A549 (cell line): ENCODE data around the gene NID2. TPM values are rescaled to one million over a fixed set of nuclear protein-coding genes. Genes with fewer than 3 reads are reported as not detected.

Experiments
- ATAC-seq, 2 experiments: fragments of 200-7000 bp in 1 of 2; fragments of >200 bp in 1 of 2; cut with Nextera tagmentation in 1 of 2; cut with Tn5 transposase in 1 of 2; 3 replicates each; pipeline versions ENCODE4 v1.8.0 to v1.9.1; 2018 to 2020; ENCODE audit warnings: mild to moderate bottlenecking in 1 of 2, moderate library complexity in 1 of 2
- CTCF ChIA-PET: fragments of 300-600 bp; sonication (Branson Sonifier 250); formaldehyde crosslinking; extraction: SDS; loops from one replicate; lab custom pipeline; 2021; ENCODE audit warnings: antibody characterized with exemption, inconsistent platforms; lab: Yijun Ruan, JAX
- POLR2A ChIA-PET: fragments of 350-600 bp; formaldehyde crosslinking; extraction: SDS; loops from one replicate; lab custom pipeline; 2021; ENCODE audit warnings: antibody characterized with exemption, inconsistent platforms; lab: Yijun Ruan, JAX
- DNase-seq, 2 experiments: peaks; one replicate each; pipeline versions ENCODE4 v3.0.0 to v3.0.0-alpha.2; 2011 to 2016; ENCODE audit warnings: low read depth in 1 of 2, low spot score in 1 of 2
- FAIRE-seq: peaks from 2 replicates; lab custom pipeline; 2011; peaks lifted over from hg19 to GRCh38; lab: Jason Lieb, UNC
- H3K27ac ChIP-seq, 2 experiments: fragments of >200 bp; sonication (Bioruptor Twin); formaldehyde crosslinking; 3 replicates each; pipeline ENCODE4 v1.5.1; 2016 to 2017
- H3K4me1 ChIP-seq: fragments of >200 bp; sonication (Bioruptor Twin); formaldehyde crosslinking; 3 replicates; pipeline ENCODE4 v1.6.1; 2016
- H3K4me2 ChIP-seq: fragments of >200 bp; sonication (Bioruptor Twin); formaldehyde crosslinking; 3 replicates; pipeline ENCODE4 v1.6.1; 2016
- H3K4me3 ChIP-seq: fragments of >200 bp; sonication (Bioruptor Twin); formaldehyde crosslinking; 3 replicates; pipeline ENCODE4 v1.5.1; 2016
- H3K9me3 ChIP-seq: fragments of >200 bp; sonication (Bioruptor Twin); formaldehyde crosslinking; 3 replicates; pipeline ENCODE4 v1.6.1; 2016
- BCL3 ChIP-seq: fragments of >200 bp; sonication (Bioruptor Twin); formaldehyde crosslinking; IDR thresholded peaks from 3 replicates; pipeline ENCODE4 v1.6.1; 2016
- CBX2 ChIP-seq: fragments of 200-600 bp; sonication (generic); IDR thresholded peaks from 2 replicates; pipeline ENCODE4 v1.6.1; 2016; ENCODE audit warnings: low read depth, mild to moderate bottlenecking, borderline replicate concordance
- CBX8 ChIP-seq: fragments of 200-600 bp; sonication (generic); IDR thresholded peaks from 2 replicates; pipeline ENCODE4 v1.6.1; 2016
- CHD2 ChIP-seq: fragments of 150-350 bp; IDR thresholded peaks from 2 replicates; pipeline ENCODE4 v1.6.1; 2014; ENCODE audit warnings: low read length; ENCODE audit not compliant: partially characterized antibody
- EHMT2 ChIP-seq: fragments of 200-600 bp; sonication (generic); IDR thresholded peaks from 2 replicates; pipeline ENCODE4 v1.6.1; 2016; ENCODE audit warnings: antibody characterized with exemption, low read depth, mild to moderate bottlenecking, moderate library complexity
- ESRRA ChIP-seq: fragments of 150-350 bp; IDR thresholded peaks from 2 replicates; pipeline ENCODE4 v1.6.1; 2014; ENCODE audit warnings: mild to moderate bottlenecking, low read length, borderline replicate concordance
- FOSB ChIP-seq: fragments of 250-450 bp; sonication (Bioruptor Pico); IDR thresholded peaks from 2 replicates; pipeline ENCODE4 v1.5.0; 2020; ENCODE audit warnings: mild to moderate bottlenecking, moderate library complexity
- FOXS1 ChIP-seq: fragments of 250-450 bp; sonication (Bioruptor Pico); IDR thresholded peaks from 2 replicates; pipeline ENCODE4 v1.5.0; 2020; ENCODE audit warnings: mild to moderate bottlenecking, moderate library complexity
- GATA3 ChIP-seq: IDR thresholded peaks from 2 replicates; pipeline ENCODE4 v1.6.1; 2012; ENCODE audit warnings: borderline replicate concordance
- HEYL ChIP-seq: fragments of 250-450 bp; sonication (Bioruptor Pico); IDR thresholded peaks from 2 replicates; pipeline ENCODE4 v1.8.0; 2021; ENCODE audit warnings: mild to moderate bottlenecking, moderate library complexity
- JUN ChIP-seq, 2 experiments: fragments of >200 bp; sonication (Bioruptor Twin); formaldehyde crosslinking; IDR thresholded peaks; 2 replicates in 1 of 2; 3 replicates in 1 of 2; pipeline ENCODE4 v1.6.1; 2016 to 2017
- KDM1A ChIP-seq: fragments of 200-600 bp; sonication (generic); IDR thresholded peaks from 2 replicates; pipeline ENCODE4 v1.6.1; 2016; ENCODE audit warnings: low read depth, mild to moderate bottlenecking
- KDM5A ChIP-seq: fragments of 200-600 bp; sonication (generic); IDR thresholded peaks from 2 replicates; pipeline ENCODE4 v1.6.1; 2016; ENCODE audit warnings: antibody characterized with exemption, mild to moderate bottlenecking
- MAFK ChIP-seq: fragments of 450-650 bp; IDR thresholded peaks from 2 replicates; pipeline ENCODE4 v1.6.1; 2014; ENCODE audit not compliant: partially characterized antibody
- NFE2L2 ChIP-seq: fragments of 150-350 bp; conservative IDR thresholded peaks from 2 replicates; pipeline ENCODE4 v1.6.1; 2014; ENCODE audit warnings: low read length
- NR3C1 ChIP-seq: fragments of >200 bp; sonication (Bioruptor Twin); formaldehyde crosslinking; IDR thresholded peaks from 3 replicates; pipeline ENCODE4 v1.6.1; 2017
- POLR2A ChIP-seq: IDR thresholded peaks from 2 replicates; pipeline ENCODE4 v1.6.1; 2012; ENCODE audit warnings: mild to moderate bottlenecking, low read length
- POLR2AphosphoS2 ChIP-seq: conservative IDR thresholded peaks from 2 replicates; pipeline ENCODE4 v1.6.1; 2012; ENCODE audit warnings: low read length, improper control_type of control experiment, inconsistent platforms
- RCOR1 ChIP-seq: fragments of 150-350 bp; IDR thresholded peaks from 2 replicates; pipeline ENCODE4 v1.6.1; 2014; ENCODE audit warnings: antibody characterized with exemption, low read length, low read depth
- REST ChIP-seq: fragments of 200-600 bp; sonication (generic); IDR thresholded peaks from 2 replicates; pipeline ENCODE4 v1.6.1; 2016; ENCODE audit warnings: antibody characterized with exemption, mild to moderate bottlenecking, moderate library complexity
- RFX5 ChIP-seq: fragments of 450-650 bp; IDR thresholded peaks from 2 replicates; pipeline ENCODE4 v1.7.1; 2014; ENCODE audit warnings: antibody characterized with exemption, mild to moderate bottlenecking, moderate library complexity
- SREBF2 ChIP-seq: fragments of 450-650 bp; IDR thresholded peaks from 2 replicates; pipeline ENCODE4 v1.6.1; 2014; ENCODE audit warnings: mild to moderate bottlenecking, moderate library complexity
- ZC3H11A ChIP-seq: fragments of 450-650 bp; IDR thresholded peaks from 2 replicates; pipeline ENCODE4 v1.6.1; 2014; ENCODE audit warnings: antibody characterized with exemption, mild to moderate bottlenecking
- ZFP36 ChIP-seq: fragments of 450-650 bp; IDR thresholded peaks from 2 replicates; pipeline ENCODE4 v1.6.1; 2014; ENCODE audit warnings: borderline replicate concordance; ENCODE audit not compliant: partially characterized antibody
- ZSCAN20 ChIP-seq: fragments of 250-450 bp; sonication (Bioruptor Pico); IDR thresholded peaks from 2 replicates; pipeline ENCODE4 v1.8.0; 2022; ENCODE audit warnings: mild to moderate bottlenecking, moderate library complexity
- WGBS: methylation state at CpG from one replicate; pipeline ENCODE4 v1.1.6; 2017; ENCODE audit errors: missing lambda C conversion rate; 5-methylcytosine and 5-hydroxymethylcytosine counted together
- polyA plus RNA-seq, 4 experiments: library from polyadenylated mRNA; depleted of rRNA in 3 of 4; stranded (reverse); fragments of >200 nt; fragmentation: RNase III in 1 of 4; extraction: RNeasy Plus Mini Kit Qiagen cat#74134 plus additional on column Dnase treatment in 1 of 4; gene quantifications; 2 replicates in 3 of 4; 3 replicates in 1 of 4; pipeline ENCODE4 v1.2.3, GENCODE V29; 2011 to 2017
- TF ChIP-seq, protein P1 (sequence below): IDR thresholded peaks from 2 replicates; pipeline ENCODE4 v1.6.1; 2012; ENCODE audit warnings: low read depth, borderline replicate concordance
- TF ChIP-seq, protein P2 (sequence below): fragments of 250-450 bp; sonication (Bioruptor Pico); IDR thresholded peaks from 2 replicates; pipeline ENCODE4 v1.5.0; 2020; ENCODE audit warnings: low read depth, mild to moderate bottlenecking, moderate library complexity

Gene NID2
- polyA plus RNA-seq, 2 of the 4 experiments (the other 2 are of a cell fraction): 7.3 to 20.6 TPM

- POLR2A ChIA-PET: no interaction called here
- H3K4me1 ChIP-seq: no peaks in the 10 kb centered on the region
- 85% methylated on average over 5 of the region's 5 CpGs for whole genome bisulfite sequencing
- no peak for TF ChIP-seq ZFP36
- TF ChIP-seq FOSB: no peak
- no peak for TF ChIP-seq JUN (IDR thresholded peaks at IDR 0.05)
- TF ChIP-seq POLR2AphosphoS2: no peak
- TF ChIP-seq, protein P1, sequence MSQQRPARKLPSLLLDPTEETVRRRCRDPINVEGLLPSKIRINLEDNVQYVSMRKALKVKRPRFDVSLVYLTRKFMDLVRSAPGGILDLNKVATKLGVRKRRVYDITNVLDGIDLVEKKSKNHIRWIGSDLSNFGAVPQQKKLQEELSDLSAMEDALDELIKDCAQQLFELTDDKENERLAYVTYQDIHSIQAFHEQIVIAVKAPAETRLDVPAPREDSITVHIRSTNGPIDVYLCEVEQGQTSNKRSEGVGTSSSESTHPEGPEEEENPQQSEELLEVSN: no peak
- TF ChIP-seq FOXS1 (CRISPR knock-in tag): no peak
- TF ChIP-seq KDM1A: no peak
- no peak for TF ChIP-seq CBX2
- no peak for TF ChIP-seq RFX5
- no peak for TF ChIP-seq RCOR1
- TF ChIP-seq ESRRA: no peak
- no peak for TF ChIP-seq MAFK
- no peak for TF ChIP-seq NR3C1
- TF ChIP-seq HEYL (CRISPR knock-in tag): no peak
- TF ChIP-seq, all 56 proteins: peak for 0
- DNase-seq: no peak
- Histone ChIP-seq H3K4me2 (no peak overlapping the region), H3K9me3 (no peaks in the 10 kb centered on the region), H3K27ac (no peak overlapping the region), H3K4me3 (no peak overlapping the region)
- FAIRE-seq: no peak
- CTCF ChIA-PET: interaction anchor here (1.4 to 6.3 kb wide), 5 partner anchors 8 to 695 kb away, joined by 3 to 70 read pairs (median 6); no protein-coding TSS in a partner anchor
- no peak for ATAC-seq
Observed at GRCh38 chr14:51977075-51977474, 91.8 kb downstream of the NID2 start.

GRCh38 chr14:51972566-51972965 lies 96.3 kb downstream of the NID2 start:
- POLR2A ChIA-PET: no interaction called here
- Histone ChIP-seq H3K4me2 (no peak overlapping the region), H3K27ac (no peak overlapping the region)
- WGBS: 50% methylated on average over 7 of the region's 7 CpGs
- DNase-seq: no peak
- no peak for TF ChIP-seq POLR2A
- TF ChIP-seq ZC3H11A: no peak
- TF ChIP-seq KDM5A: no peak
- TF ChIP-seq, all 56 proteins: peak for 0
- ATAC-seq (no peak), FAIRE-seq (no peak)
- H3K4me1 ChIP-seq: no peaks in the 10 kb centered on the region
- CTCF ChIA-PET: interaction anchor here (0.5 to 1.6 kb wide), 4 partner anchors 10 to 202 kb away, joined by 3 to 5 read pairs (median 4); no protein-coding TSS in a partner anchor
- no peaks in the 10 kb centered on the region for H3K9me3 ChIP-seq
- no peak overlapping the region for H3K4me3 ChIP-seq

DNA sequence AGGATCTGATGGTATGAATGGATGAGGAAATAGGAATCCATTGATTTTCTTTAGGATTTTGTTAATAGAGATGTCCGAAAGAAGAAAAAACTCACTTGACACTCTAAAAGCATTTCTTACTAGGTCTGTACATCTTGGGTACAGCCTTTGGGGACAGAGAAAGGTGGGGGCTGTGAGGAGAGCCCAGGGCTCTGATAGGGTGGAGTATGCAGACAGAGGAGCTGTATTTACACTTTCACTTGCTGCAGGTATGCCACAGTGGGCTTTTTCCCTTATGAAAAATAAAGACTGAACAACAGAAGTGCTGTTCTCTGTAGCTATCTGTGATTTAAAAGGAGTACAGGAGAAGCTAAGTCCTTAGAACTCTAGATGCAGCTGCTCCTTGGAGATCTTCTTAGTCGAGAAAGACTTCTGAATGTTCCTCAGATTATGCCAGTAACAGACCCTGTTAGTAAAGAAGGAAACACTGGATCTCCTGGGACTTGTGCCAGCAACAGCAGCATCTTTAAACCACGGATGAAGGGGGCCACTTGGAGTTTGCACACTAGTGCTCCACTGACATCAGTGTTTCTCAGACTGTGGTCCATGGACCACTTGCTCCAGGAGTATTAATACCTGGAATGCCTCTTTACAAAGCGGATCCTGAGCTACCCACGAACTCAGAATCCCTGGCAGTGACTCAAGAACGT lies 98.9 kb downstream of the NID2 start:
- Histone ChIP-seq H3K27ac (no peak overlapping the region), H3K4me2 (no peak overlapping the region), H3K9me3 (no peaks in the 10 kb centered on the region), H3K4me3 (no peak overlapping the region), H3K4me1 (no peaks in the 10 kb centered on the region)
- WGBS: 24% methylated on average over 6 of the region's 6 CpGs
- ATAC-seq: no peak
- ChIA-PET POLR2A (no interaction called here), CTCF (interaction anchor here (0.6 to 4.8 kb wide), 5 partner anchors 9 to 317 kb away, joined by 3 to 44 read pairs (median 3); no protein-coding TSS in a partner anchor)
- no peak for DNase-seq
- FAIRE-seq: no peak
- TF ChIP-seq GATA3 (no peak), SREBF2 (no peak), EHMT2 (no peak), CBX8 (no peak), NFE2L2 (no peak), REST (no peak), FOXS1 (CRISPR knock-in tag) (no peak), CHD2 (no peak), ZSCAN20 (no peak), BCL3 (no peak), RCOR1 (no peak), NR3C1 (no peak), ESRRA (no peak)
- TF ChIP-seq, protein P2, sequence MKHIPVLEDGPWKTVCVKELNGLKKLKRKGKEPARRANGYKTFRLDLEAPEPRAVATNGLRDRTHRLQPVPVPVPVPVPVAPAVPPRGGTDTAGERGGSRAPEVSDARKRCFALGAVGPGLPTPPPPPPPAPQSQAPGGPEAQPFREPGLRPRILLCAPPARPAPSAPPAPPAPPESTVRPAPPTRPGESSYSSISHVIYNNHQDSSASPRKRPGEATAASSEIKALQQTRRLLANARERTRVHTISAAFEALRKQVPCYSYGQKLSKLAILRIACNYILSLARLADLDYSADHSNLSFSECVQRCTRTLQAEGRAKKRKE (CRISPR knock-in tag): no peak
- TF ChIP-seq, protein P1: no peak
